CD4-positive, alpha-beta T cell (primary cell): ENCODE measurements around the gene LGR4. TPM values are rescaled to one million over a fixed set of nuclear protein-coding genes. Genes with fewer than 3 reads are reported as not detected.

Source experiments
- ATAC-seq: fragments of 200-7000 bp; cut with Tn5 transposase; one replicate; pipeline ENCODE4 v1.10.0; 2022; ENCODE audit warnings: mild to moderate bottlenecking; ENCODE audit not compliant: poor library complexity
- CTCF ChIA-PET: fragments of 350-600 bp; sonication (Branson Sonifier 250); formaldehyde crosslinking; loops from one replicate; lab custom pipeline; 2021; ENCODE audit warnings: antibody characterized with exemption, inconsistent platforms; lab: Charles Lee
- POLR2A ChIA-PET: fragments of 350-600 bp; sonication (Branson Sonifier 250); formaldehyde crosslinking; loops from one replicate; lab custom pipeline; 2021; ENCODE audit warnings: antibody characterized with exemption, inconsistent platforms; lab: Charles Lee
- DNase-seq, 14 experiments: peaks; one replicate each; pipeline ENCODE4 v3.0.0-alpha.2; 2013 to 2020; ENCODE audit warnings: mixed read lengths in 2 of 14
- H3K27ac ChIP-seq, 2 donors: one replicate each; pipeline versions ENCODE4 v1.5.1 to v1.7.0; 2013; ENCODE audit warnings: low read length in 2 of 2, low read depth in 1 of 2, mild to moderate bottlenecking in 1 of 2
- H3K27me3 ChIP-seq, 2 experiments: 1 replicate in 1 of 2; 2 replicates in 1 of 2; pipeline versions ENCODE4 v1.6.1 to v1.7.0; 2013; ENCODE audit warnings: low read length in 2 of 2, control low read depth in 1 of 2, mild to moderate bottlenecking in 1 of 2, moderate library complexity in 1 of 2; ENCODE audit not compliant: insufficient read depth in 2 of 2, control insufficient read depth in 1 of 2
- H3K36me3 ChIP-seq: one replicate; pipeline ENCODE4 v1.6.1; 2013; ENCODE audit warnings: low read length, control low read depth; ENCODE audit not compliant: insufficient read depth
- H3K4me1 ChIP-seq: one replicate; pipeline ENCODE4 v1.6.1; 2013; ENCODE audit warnings: low read length, control low read depth; ENCODE audit not compliant: insufficient read depth
- H3K4me3 ChIP-seq: one replicate; pipeline ENCODE4 v1.5.1; 2013; ENCODE audit warnings: mild to moderate bottlenecking, low read length, moderate library complexity
- H3K9me3 ChIP-seq, 2 experiments: 1 replicate in 1 of 2; 2 replicates in 1 of 2; pipeline versions ENCODE4 v1.6.1 to v1.7.0; 2013; ENCODE audit warnings: low read length in 2 of 2, mild to moderate bottlenecking in 2 of 2, control low read depth in 1 of 2, moderate library complexity in 1 of 2; ENCODE audit not compliant: control insufficient read depth in 1 of 2, insufficient read depth in 1 of 2
- H3K27ac Mint-ChIP-seq: one replicate; pipeline ENCODE4 v1.8.0; 2020; ENCODE audit warnings: mixed read lengths
- H3K27me3 Mint-ChIP-seq: one replicate; pipeline ENCODE4 v1.8.0; 2021; ENCODE audit warnings: mixed read lengths
- H3K36me3 Mint-ChIP-seq: one replicate; pipeline ENCODE4 v1.8.0; 2021; ENCODE audit warnings: low read depth, mixed read lengths
- H3K4me1 Mint-ChIP-seq: one replicate; pipeline ENCODE4 v1.8.0; 2021; ENCODE audit warnings: low read depth, mixed read lengths
- H3K4me3 Mint-ChIP-seq: one replicate; pipeline ENCODE4 v1.8.0; 2020; ENCODE audit warnings: mild to moderate bottlenecking, mixed read lengths
- H3K9me3 Mint-ChIP-seq: one replicate; pipeline ENCODE4 v1.8.0; 2020; ENCODE audit warnings: mixed read lengths
- intact Hi-C, 2 experiments: fragments of 100-400 bp; cut with DNase I in 1 of 2; cut with micrococcal nuclease in 1 of 2; formaldehyde crosslinking; loops; one replicate each; pipeline versions ENCODE4 v1.15.1 to v1.9.0; 2023 to 2025; cut with DNase I, micrococcal nuclease
- total RNA-seq, 174 experiments: library from RNA in 2 of 174; stranded (reverse) in 2 of 174; gene quantifications; one replicate each; pipeline ENCODE4 v1.2.3 and lab custom pipeline; 2021 to 2026
- TF ChIP-seq, protein P1 (sequence below): fragments of 200-600 bp; IDR thresholded peaks from one replicate; pipeline ENCODE4 v1.8.0; 2022; ENCODE audit warnings: antibody characterized with exemption, mild to moderate bottlenecking

Gene LGR4
- total RNA-seq, 2 experiments from 2014 or later, result 0.69 to 0.87 TPM

DNA sequence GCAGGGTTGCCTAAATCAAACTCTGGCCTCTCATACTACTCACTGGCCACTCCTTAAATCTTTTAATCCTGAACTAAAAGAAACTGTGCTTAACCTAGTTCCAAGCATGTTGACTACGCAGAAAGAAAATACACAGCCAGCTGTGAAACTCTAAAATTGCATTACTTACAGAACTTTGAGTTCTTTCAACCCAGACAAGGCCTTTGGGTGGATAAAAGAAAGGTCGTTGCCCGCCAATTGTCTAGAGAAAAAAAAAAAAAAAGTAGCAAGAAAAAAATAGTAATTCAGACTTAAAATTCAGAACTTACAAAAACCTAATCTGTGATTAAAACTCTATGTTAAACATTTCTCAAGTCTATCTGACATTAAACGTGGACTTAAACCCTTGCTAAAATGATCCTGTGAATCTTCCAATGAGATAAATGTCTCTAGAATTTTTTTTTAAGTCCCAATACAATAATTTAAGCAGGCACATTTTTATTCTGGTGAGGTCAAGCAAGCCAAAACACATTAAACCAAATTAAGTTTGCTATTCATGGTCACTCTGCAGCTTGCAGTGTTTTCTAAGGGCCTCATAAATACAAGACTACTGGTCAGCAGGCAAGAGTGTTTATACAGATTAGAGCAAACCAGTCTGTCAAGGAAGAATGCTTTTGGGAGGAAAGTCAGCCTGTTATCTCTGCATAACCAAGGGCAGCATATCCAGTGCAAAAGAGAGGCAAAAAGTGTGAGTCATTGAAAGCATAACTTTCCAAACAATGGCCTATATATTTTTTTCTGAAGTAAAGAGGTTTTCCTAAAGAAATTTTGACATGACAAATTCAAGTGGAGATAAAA is 80.1 kb downstream of the LGR4 start:
- no peak overlapping the region for H3K4me3 Mint-ChIP-seq
- no peaks in the 10 kb centered on the region for H3K36me3 ChIP-seq
- H3K4me1 ChIP-seq, result no peaks in the 10 kb centered on the region
- no peaks in the 10 kb centered on the region for H3K9me3 ChIP-seq
- no peak for DNase-seq
- H3K4me3 ChIP-seq, result no peak overlapping the region
- CTCF ChIA-PET, result no interaction called here
- H3K27ac ChIP-seq, result no peak overlapping the region
- no peak overlapping the region for H3K27ac Mint-ChIP-seq
- H3K36me3 Mint-ChIP-seq, result no peaks in the 10 kb centered on the region
- POLR2A ChIA-PET, result no interaction called here
- H3K27me3 ChIP-seq, result no peaks in the 10 kb centered on the region
- intact Hi-C loops, result no loop called here
- no peaks in the 10 kb centered on the region for H3K4me1 Mint-ChIP-seq
- no peaks in the 10 kb centered on the region for H3K9me3 Mint-ChIP-seq
- no peak for ATAC-seq
- TF ChIP-seq, protein P1, sequence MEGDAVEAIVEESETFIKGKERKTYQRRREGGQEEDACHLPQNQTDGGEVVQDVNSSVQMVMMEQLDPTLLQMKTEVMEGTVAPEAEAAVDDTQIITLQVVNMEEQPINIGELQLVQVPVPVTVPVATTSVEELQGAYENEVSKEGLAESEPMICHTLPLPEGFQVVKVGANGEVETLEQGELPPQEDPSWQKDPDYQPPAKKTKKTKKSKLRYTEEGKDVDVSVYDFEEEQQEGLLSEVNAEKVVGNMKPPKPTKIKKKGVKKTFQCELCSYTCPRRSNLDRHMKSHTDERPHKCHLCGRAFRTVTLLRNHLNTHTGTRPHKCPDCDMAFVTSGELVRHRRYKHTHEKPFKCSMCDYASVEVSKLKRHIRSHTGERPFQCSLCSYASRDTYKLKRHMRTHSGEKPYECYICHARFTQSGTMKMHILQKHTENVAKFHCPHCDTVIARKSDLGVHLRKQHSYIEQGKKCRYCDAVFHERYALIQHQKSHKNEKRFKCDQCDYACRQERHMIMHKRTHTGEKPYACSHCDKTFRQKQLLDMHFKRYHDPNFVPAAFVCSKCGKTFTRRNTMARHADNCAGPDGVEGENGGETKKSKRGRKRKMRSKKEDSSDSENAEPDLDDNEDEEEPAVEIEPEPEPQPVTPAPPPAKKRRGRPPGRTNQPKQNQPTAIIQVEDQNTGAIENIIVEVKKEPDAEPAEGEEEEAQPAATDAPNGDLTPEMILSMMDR, result no peak
- peaks cover 6% of the 10 kb centered on the region for H3K27me3 Mint-ChIP-seq

DNA sequence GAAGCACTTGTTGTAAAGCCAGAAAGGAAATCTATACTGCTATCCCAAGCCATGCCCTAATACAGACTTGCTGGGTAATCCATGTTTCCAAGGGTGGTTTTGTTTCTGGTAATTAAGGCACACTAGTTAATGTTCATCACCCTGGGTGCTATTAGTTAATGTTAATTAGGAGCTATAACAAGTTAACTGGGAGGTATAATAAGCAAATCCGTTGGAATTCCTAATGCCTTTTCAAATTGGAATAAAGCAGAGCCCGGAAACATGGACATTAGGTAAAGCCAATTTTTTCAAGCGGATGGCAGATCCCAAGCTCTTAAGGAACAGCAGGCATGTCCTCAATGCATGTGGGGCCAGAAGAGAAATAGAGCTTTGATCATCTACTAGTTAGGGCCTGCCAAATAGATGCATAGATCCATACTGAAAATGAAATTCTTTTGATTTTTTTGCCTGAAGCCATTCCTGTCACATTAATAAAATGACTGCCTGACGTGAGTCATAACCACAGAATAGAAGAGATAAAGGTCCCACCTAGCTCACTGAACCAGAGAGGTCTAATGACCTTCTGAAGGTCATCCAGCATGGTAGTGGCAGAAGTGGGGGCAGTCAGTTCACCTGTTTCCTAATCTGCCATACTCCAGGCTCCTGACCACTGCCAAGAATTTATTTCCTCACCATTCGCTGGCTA is 81.1 kb downstream of the LGR4 start:
- Mint-ChIP-seq H3K36me3 (no peaks in the 10 kb centered on the region), H3K4me1 (no peaks in the 10 kb centered on the region), H3K27ac (no peak overlapping the region), H3K9me3 (no peaks in the 10 kb centered on the region), H3K4me3 (no peak overlapping the region), H3K27me3 (no peaks in the 10 kb centered on the region)
- Histone ChIP-seq H3K4me1 (no peaks in the 10 kb centered on the region), H3K36me3 (no peaks in the 10 kb centered on the region), H3K27ac (no peak overlapping the region), H3K9me3 (no peaks in the 10 kb centered on the region), H3K27me3 (no peaks in the 10 kb centered on the region), H3K4me3 (no peak overlapping the region)
- ChIA-PET POLR2A (no interaction called here), CTCF (interaction anchor here (0.5 kb wide), 1 partner anchor 43 kb away, joined by 3 read pairs; no protein-coding TSS in a partner anchor)
- ATAC-seq (no peak), DNase-seq (no peak)
- intact Hi-C loops, result no loop called here
- TF ChIP-seq, protein P1, result no peak

DNA sequence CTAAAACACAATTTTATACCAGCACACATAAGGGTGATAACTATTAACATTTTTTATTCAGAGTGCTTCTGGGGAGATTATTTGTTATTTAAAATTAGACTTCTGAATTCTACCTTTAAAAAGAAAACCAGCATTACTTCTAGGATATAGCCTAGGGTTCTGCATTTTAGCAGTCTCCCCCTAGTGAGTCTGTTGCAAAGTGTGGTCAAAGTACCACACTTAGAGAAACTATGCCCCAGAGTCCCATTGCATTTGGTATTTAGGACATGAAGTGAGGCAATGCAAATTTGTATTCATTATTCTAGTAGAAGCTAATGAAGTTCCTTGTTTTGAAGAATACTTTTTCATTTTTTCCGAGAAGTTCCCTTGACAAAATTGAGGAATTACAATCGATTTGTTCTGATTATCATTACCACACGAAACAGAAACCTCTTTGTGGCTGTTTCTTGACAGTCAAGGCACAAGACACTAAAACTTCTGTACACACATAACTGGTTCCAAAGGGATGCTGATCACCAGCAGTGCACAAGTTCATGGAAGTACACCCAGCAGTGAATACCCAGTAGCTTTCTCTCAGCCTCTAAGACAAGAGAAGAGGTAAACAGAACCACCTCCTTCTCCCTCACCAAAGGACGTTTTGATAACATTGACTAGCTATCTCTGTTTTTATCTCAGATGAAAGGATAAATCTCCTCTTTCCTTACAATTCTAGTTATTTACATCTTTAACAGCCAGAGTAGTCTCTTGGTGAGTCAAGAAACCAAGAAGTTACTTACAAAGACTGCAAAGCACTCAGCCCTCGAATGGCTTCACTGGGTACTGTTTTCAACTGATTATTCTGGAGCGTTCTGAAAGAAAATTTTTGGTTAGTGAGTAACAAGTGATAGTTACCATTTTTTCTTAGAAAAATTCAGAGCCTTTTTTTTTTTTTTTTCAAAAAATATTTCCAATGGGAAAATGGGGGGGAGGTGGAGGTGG is 82.0 kb downstream of the LGR4 start:
- Histone ChIP-seq H3K4me1 (no peaks in the 10 kb centered on the region), H3K27me3 (no peaks in the 10 kb centered on the region), H3K27ac (no peak overlapping the region), H3K36me3 (no peaks in the 10 kb centered on the region), H3K4me3 (no peak overlapping the region), H3K9me3 (no peaks in the 10 kb centered on the region)
- Mint-ChIP-seq H3K9me3 (no peaks in the 10 kb centered on the region), H3K4me3 (no peak overlapping the region), H3K27ac (no peak overlapping the region), H3K27me3 (no peaks in the 10 kb centered on the region), H3K4me1 (no peaks in the 10 kb centered on the region), H3K36me3 (no peaks in the 10 kb centered on the region)
- CTCF ChIA-PET, result no interaction called here
- POLR2A ChIA-PET, result no interaction called here
- no peak for DNase-seq
- TF ChIP-seq, protein P1, result no peak
- ATAC-seq, result no peak
- intact Hi-C loops, result no loop called here
